Measurements from ENCODE around the gene SPAG9.
"Not testable (repeated sequence)": the region's sequence is repeated elsewhere in the genome, so short reads cannot be mapped to it uniquely, and the experiment has no call there.

Gene SPAG9

GRCh38 chr17:50949989-50950877 lies 170.4 kb downstream of the SPAG9 start:
- peak; percentile 95 for DNase-seq

DNA sequence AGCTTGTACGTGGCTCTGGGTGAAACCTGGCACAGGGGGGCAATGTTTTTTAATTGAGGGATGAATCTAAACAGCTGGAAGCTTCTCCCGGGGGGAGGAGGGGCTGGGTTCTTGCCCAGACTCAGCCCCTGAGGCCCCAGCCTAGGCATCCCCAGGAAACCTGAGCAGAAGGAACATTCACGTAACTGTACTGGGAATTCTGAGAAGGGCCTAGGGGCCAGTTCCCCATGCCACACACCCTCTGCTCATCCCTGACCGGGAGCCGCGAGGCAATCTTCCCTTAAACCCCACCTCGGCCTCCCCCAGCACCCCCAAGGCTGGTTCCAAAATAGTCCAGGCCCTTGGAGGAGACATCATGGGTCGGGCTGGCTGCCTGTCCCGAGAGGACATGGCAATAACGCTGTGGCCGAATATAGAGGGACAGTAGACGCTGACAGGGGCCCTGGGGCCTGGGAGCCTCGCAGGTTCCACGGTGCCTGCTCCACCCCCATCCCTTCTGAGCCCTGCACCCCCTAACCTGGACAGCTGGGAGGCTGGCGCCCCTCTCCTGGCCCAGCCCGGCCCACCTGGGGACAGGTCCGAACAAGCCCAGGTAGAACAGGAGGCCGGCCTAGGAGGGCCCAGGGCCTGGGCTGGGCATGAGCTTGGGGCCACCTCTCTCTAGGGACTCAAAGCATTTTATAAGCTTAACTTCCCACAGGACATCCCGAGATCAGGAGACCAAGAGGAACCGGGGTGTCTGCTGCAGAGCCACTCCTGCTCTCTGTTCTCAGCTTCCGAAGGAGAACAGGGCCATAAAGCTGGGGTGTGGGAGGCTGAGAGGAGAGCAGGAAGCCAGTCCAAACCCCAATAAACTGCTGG lies 171.3 kb downstream of the SPAG9 start:
- DNase-seq: no peak

GRCh38 chr17:50948711-50949110 lies 172.0 kb downstream of the SPAG9 start:
- no peak for DNase-seq

DNA sequence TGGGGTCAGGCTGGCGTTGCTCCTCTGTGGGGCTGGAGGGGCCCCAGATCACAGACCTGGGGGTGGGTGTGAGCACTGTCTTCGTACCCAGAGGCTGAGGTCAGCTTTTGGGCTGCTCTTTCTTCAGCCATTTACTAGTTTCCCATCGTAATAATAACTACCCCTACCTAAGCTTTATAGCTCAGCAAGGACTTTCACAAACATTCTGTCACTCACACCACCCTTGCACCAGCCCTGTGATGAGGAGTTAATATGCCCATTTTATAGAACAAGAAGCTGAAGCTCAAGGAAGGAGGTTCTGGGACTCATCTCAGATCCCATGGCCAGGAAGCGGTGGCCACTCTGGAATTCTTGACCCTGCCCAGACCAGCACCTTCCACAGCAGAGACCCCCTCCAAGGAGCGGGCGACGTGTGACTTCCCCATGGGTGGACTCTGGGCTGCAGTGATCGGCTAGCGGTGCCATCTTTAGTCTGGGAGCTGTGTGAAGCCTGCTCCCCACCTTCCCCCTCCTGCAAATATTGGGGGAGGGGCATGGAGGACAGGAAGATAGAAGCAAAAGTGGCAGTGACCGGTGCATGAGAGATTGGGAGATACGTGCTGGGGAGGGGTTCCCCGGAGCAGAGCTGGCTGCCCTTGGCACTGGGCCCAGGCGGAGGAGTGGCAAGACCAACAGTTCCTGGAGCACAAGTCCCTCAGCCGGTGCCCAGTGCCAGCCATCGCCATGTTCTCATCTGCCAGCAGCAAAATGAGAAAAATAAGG lies 172.7 kb downstream of the SPAG9 start:
- no peak for DNase-seq

- no peak for DNase-seq
Observed at GRCh38 chr17:50946891-50947781, 173.5 kb downstream of the SPAG9 start.

DNA sequence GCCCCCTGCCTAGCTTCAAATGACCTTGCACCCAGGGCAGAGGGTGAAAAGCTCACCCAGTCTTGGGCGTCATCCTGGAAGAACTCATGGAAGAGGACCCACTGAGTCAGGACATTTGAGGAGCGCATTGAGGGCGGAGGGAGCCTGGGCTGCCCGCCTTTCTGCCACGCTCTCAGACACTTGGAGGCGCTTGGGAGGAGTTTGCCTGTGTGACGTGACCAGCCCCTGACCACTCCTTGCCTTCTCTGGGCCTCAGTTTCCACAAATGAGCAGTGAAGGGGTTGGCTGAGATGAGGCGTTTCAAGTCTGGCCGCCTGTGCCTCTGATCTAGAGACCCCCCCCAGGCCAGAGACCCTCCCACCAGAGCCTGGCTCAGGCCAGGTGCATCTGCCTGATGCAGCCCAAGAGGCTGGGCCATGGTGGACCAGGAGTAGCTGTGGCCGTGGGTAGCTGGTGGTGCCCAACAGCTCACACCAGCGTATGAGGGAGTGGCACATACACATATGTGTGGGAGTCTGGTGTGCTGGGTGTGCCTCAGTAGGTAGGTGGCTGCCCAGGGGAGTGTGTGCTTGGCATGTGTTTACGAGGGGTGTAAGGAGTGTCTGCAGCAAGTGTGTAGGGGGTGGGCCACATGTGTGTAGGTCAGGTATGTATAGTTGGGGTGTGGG lies 174.3 kb downstream of the SPAG9 start:
- no peak for DNase-seq

DNA sequence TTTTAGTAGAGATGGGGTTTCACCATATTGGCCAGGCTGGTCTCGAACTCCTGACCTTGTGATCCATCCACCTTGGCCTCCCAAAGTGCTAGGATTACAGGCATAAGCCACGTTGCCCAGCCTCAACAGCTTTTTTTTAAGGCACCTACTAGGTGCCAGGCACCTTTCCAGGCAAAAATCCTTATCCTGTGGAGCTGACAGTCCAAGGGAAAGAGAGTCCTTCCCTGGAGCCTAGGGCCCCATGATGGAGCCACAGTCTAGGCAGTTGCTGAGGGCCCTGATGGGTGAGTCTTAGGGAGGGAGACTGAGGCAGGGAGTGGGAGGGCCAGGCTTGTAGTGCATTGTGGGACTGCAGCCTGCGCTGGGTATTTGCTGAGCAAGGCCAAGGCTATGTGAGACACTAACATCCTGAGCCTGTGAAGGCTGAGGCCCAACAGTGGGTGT lies 174.9 kb downstream of the SPAG9 start:
- no peak for DNase-seq

DNA sequence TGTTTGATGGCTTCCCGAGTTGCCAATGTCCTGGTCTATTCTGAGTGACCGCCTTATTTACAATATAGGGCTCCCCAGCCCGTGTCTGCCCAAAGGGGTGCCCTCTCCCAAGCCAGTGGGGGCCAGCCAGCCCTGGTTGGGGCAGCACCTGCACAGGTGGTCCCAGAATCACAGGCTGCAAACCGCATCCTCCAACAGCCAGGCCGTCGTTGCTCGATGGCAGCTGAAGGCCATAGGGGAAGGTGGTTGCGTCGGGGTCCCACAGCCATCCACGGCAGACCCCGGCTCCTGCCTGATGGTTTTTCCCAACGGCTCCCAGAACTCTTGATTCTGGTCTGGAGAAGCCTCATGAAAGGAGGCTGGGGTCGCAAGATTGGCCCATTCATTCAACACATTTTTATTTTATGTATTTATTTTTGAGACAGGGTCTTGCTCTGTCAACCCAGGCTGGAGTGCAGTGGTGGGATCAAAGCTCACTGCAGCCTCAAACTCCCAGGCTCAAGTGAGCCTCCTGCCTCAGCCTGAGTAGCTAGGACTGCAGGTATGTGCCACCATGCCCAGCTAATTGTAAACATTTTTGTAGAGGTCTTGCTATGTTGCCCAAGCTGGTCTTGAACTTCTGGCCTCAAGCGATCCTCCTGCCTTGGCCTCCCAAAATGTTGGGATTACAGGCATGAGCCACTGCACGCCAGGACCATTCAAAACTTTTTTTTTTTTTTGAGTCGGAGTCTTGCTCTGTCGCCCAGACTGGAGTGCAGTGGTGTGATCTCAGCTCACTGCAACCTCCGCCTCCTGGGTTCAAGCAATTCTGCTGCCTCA lies 175.6 kb downstream of the SPAG9 start:
- no peak for DNase-seq

DNA sequence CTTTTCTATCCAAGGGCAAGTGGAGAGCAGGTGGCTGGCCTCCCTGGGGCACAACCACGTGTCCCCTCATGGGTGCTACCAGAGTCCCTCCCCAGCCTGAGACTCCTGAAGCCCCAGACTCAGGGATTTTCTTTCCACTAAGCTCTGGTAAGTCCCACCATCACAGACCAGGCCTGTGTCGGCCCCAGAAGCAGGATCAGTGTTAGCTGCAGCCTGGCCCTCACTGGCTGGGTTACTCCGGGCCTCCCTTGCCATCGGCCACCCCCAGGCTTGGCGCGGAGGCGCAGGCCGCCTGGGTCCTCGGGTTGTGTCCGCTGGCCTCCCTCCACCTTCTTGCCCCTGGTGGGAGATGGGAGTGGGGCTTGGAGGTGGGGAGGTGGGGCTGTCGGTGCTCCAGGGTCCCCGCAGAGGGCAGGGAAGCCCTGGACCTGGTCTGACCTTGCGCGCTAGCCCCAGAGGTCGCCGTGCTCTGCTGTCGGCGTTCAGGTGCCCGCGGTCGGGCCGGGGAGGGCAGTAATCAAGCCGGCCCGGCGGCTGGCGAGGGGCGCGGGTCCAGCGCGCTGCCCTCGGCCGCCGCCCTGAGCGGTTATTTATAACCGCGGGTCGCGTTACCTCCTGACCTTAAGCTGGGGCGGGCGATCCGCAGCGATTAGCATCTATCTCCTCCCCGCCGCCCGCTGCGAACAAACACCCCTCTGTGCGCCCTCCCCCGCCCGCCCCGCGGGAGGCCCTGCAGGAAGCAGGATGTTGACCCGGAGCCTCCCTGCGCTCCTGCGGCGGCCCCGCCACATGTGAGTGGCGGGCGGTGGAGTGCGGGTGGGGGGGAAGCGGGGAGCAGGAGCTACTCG lies 176.4 kb downstream of the SPAG9 start:
- peak; percentile 11 for DNase-seq

- DNase-seq: no peak
Observed at GRCh38 chr17:50943575-50943933, 177.1 kb downstream of the SPAG9 start.

DNA sequence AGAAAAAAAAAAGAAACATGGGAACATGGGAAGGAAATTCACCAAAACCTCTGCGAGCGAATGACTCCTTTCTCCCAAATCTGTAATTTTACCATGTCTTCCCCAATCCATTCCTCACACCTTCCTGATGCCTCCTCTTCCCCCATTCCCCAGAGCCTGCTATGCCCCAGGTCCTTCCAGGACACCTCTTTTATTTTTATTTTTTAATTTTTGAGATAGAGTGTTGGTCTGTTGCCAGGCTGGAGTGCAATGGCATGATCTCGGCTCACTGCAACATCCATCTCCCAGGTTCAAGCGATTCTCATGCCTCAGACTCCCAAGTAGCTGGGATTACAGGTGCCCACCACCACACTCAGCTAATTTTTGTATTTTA lies 179.0 kb downstream of the SPAG9 start:
- not testable (repeated sequence) for DNase-seq

- no peak for DNase-seq
Observed at GRCh38 chr17:50939795-50940684, 180.6 kb downstream of the SPAG9 start.

DNA sequence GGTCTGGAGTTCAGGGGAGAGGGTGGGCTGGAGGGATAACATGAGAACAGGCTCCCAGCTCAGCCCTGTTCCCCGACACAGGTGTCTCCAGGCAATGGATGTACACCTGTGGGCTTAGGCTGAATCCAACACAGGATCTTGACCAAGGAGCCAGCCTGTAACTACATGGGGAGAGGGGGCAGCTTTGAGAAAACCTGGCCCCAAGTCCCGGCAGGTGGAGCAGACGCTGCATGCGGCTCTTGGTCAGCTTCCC lies 181.2 kb downstream of the SPAG9 start:
- DNase-seq: no peak

DNA sequence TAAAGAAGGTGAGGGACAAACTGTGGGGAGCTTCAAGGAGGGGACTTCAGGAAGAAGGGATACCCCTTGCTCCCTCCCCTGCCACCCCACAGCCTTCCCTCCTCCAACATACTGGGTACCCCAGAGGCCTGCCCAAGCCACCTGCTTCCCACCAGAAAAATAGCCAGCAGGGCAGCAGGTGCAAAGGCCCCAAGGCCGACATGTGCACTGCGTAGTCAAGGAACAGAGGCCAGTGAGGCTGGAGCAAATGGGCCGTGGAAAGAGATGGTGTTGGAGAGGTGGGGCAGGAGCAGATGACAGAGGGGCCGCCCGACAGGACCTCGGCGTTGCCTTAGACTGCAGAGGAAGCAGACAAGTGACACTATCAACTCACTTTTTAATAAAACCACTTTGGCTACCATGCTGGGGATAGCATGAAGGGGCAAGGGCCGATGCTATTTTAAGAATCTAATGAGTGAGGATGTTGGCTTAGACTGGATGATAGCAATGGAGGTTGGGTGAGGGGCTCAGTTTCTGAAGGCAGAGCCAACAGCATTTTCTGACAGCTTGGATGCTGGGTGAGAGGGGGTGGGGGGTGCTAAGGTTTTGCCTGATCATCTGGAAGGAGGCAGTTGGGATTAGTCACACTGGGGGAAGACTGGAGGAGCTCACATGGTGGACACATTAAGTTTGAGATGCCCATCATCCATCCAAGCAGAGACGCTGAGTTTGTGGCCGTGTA lies 181.7 kb downstream of the SPAG9 start:
- no peak for DNase-seq

DNA sequence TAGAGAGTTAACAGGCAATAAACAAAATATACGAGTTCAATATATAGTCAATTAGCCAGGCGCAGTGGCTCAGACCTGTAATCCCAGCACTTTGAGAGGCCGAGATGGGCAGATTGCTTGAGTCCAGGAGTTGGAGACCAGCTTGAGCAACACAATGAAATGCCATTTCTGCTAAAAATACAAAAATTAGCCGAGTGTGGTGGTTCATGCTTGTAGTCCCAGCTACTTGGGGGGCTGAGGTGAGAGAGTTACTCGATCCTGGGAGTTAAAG lies 184.7 kb downstream of the SPAG9 start:
- no peak for DNase-seq

GRCh38 chr17:50935221-50935995 lies 185.3 kb downstream of the SPAG9 start:
- no peak for DNase-seq

DNA sequence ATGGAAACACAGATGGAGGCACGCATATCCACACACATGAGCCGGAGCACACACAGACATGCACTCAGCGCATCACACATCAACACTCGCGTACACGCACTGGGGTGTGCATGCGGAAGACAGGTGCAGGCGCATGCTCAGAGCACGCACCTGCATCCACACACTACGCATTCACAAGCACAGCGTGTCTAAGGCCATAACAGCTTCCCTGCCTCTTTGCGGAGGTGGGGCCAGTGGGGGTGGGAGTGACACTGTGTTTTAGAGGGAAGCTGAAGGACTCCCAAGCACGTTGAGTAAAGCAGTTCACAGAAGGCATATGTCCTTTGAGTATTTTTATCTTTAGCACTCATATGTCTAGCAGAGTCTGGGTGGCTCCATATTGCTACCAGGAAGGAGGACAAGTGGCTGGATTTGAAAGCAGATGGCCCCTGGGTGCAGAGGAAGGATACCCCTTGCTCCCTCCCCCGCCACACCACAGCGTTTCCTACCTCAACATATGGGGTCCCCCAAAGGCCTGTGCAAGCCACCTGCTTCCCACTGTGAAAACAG lies 185.9 kb downstream of the SPAG9 start:
- no peak for DNase-seq

Measured in kidney glomerular epithelial cell (primary cell).